PFSK-1 (cell line): ENCODE measurements around the gene SLC25A25.

ENCODE experiments used
- POLR2AphosphoS5 ChIP-seq: IDR thresholded peaks from 2 replicates; pipeline ENCODE4 v1.6.1; 2012; ENCODE audit warnings: low read depth, mild to moderate bottlenecking, control low read depth, low read length, moderate library complexity
- TAF1 ChIP-seq: IDR thresholded peaks from 2 replicates; pipeline ENCODE4 v1.6.1; 2012; ENCODE audit warnings: low read length, control low read depth, borderline replicate concordance; ENCODE audit not compliant: insufficient read depth
- TF ChIP-seq, protein P1 (sequence below), 2 experiments: IDR thresholded peaks; 2 replicates each; pipeline versions ENCODE4 v1.6.1 to v1.8.0; 2011 to 2012; ENCODE audit warnings: low read depth in 2 of 2, low read length in 2 of 2, control low read depth in 1 of 2, inconsistent platforms in 1 of 2, mild to moderate bottlenecking in 1 of 2, moderate library complexity in 1 of 2; ENCODE audit not compliant: insufficient read depth in 1 of 2

DNA sequence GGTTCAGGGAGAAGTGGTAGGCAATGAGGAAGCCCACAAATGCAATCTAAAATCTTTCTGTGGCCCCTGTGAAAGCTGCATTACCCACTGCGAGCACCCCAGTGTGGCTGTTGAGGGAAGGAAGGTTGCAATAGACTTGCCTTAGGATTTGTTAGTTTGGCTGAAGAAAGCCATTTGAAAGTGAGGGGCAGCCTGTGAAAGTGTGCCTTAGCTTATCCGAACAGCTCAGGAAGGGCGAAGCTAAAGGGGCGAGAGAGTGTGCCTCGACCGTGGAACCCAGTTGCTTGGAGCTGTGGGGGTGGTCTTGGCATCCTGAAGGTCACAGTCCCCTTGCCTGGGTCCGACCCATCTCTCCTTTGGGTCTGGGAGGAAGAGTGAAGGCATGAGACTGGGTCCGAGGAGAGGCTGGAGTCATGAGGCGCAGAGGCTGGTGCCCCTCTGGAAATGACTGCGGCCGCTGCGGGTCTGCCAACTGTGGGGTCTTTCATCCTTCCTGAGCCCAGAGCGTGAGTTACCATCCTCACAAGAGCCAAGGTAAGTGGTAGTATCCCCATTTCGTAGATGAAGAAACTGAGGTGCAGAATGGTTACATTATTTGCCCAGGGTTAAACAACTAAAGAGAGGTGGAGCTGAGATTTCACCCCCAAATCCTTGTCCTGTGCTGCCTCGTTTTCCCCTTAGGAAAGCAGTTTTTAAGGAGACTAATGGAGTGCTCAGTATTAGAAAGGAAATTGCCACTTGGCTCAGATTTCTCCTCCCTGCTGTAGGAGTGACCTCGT lies 24.4 kb downstream of the SLC25A25 start:
- TF ChIP-seq, protein P1, sequence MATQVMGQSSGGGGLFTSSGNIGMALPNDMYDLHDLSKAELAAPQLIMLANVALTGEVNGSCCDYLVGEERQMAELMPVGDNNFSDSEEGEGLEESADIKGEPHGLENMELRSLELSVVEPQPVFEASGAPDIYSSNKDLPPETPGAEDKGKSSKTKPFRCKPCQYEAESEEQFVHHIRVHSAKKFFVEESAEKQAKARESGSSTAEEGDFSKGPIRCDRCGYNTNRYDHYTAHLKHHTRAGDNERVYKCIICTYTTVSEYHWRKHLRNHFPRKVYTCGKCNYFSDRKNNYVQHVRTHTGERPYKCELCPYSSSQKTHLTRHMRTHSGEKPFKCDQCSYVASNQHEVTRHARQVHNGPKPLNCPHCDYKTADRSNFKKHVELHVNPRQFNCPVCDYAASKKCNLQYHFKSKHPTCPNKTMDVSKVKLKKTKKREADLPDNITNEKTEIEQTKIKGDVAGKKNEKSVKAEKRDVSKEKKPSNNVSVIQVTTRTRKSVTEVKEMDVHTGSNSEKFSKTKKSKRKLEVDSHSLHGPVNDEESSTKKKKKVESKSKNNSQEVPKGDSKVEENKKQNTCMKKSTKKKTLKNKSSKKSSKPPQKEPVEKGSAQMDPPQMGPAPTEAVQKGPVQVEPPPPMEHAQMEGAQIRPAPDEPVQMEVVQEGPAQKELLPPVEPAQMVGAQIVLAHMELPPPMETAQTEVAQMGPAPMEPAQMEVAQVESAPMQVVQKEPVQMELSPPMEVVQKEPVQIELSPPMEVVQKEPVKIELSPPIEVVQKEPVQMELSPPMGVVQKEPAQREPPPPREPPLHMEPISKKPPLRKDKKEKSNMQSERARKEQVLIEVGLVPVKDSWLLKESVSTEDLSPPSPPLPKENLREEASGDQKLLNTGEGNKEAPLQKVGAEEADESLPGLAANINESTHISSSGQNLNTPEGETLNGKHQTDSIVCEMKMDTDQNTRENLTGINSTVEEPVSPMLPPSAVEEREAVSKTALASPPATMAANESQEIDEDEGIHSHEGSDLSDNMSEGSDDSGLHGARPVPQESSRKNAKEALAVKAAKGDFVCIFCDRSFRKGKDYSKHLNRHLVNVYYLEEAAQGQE (IDR thresholded peaks at IDR 0.05; ENCODE audit: insufficient read depth in 1 of 2, low read depth in 2 of 2, low read length in 2 of 2) = no peak
- no peak for TF ChIP-seq TAF1
- no peak for TF ChIP-seq POLR2AphosphoS5
